ENCODE results near the gene TMEM171. TPM values are rescaled to one million over a fixed set of nuclear protein-coding genes. Genes with fewer than 3 reads are reported as not detected.

TMEM171 gene
- total and polyA plus RNA-seq, 2 of the 8 experiments (the other 6 are each of a cell fraction or from before 2014, with no cell fraction given): 1.0 to 2.2 TPM

- DNase-seq (ENCODE audit: low read depth in 1 of 2, low spot score in 2 of 2) (no peak), FAIRE-seq (no peak)
- Histone ChIP-seq H3K27ac (ENCODE audit: low read depth, low read length) (no peak overlapping the region), H3K23me2 (ENCODE audit: low read depth, low read length) (no peaks in the 10 kb centered on the region), H3K9me3 (ENCODE audit: insufficient read depth in 2 of 2, low read depth in 1 of 2, low read length in 1 of 2) (no peaks in the 10 kb centered on the region), H4K20me1 (replicated peaks in 1 of 2; ENCODE audit: control insufficient read depth in 1 of 2, insufficient read depth in 2 of 2, low read length in 2 of 2) (no peaks in the 10 kb centered on the region), H3K23ac (ENCODE audit: insufficient read length) (no peak overlapping the region), H3K4me2 (ENCODE audit: insufficient read depth in 1 of 2, low read depth in 2 of 2, low read length in 2 of 2) (no peak overlapping the region), H3K36me3 (ENCODE audit: control insufficient read depth in 2 of 4, insufficient read depth in 4 of 4, low read length in 3 of 4) (no peaks in the 10 kb centered on the region), H3K56ac (replicated peaks; ENCODE audit: insufficient read length, low read depth, low read length) (no peak overlapping the region), H3K27me3 (replicated peaks in 1 of 4; ENCODE audit: control insufficient read depth in 3 of 4, extremely low read depth in 1 of 4, insufficient read depth in 3 of 4, low read length in 3 of 4) (no peaks in the 10 kb centered on the region), H3K4me3 (ENCODE audit: extremely low read depth in 1 of 4, insufficient read depth in 2 of 4, low read depth in 3 of 4, low read length in 4 of 4) (no peak overlapping the region), H2BK120ac (replicated peaks; ENCODE audit: low read depth, low read length) (no peak overlapping the region), H4K5ac (ENCODE audit: insufficient read length, low read depth, low read length) (no peak overlapping the region), H2BK5ac (ENCODE audit: low read depth, low read length) (no peak overlapping the region), H3K4ac (replicated peaks; ENCODE audit: insufficient read length, low read depth, low read length) (no peak overlapping the region), H3K14ac (ENCODE audit: insufficient read length) (no peak overlapping the region), H4K8ac (ENCODE audit: extremely low read depth, insufficient read depth, low read length) (peak overlapping the region; percentile 83; the same call in 1 of the 2 replicates), H3K79me2 (ENCODE audit: control insufficient read depth in 1 of 2, insufficient read depth in 2 of 2, low read length in 2 of 2) (no peaks in the 10 kb centered on the region), H3K18ac (ENCODE audit: extremely low read depth, low read length) (peak overlapping the region; percentile 15; the same call in 1 of the 2 replicates), H4K91ac (replicated peaks; ENCODE audit: insufficient read length, low read length) (peak overlapping the region; percentile 29), H2AK5ac (ENCODE audit: low read depth, low read length) (no peak overlapping the region), H2BK20ac (ENCODE audit: low read length) (no peak overlapping the region), H3K4me1 (replicated peaks in 1 of 4; ENCODE audit: control insufficient read depth in 3 of 4, insufficient read depth in 4 of 4, low read length in 3 of 4) (peaks cover 0 to 2% (median under 1%) of the 10 kb centered on the region in 4 experiments; a peak in 1 of 7 replicates), H3K79me1 (ENCODE audit: low read depth, low read length) (no peaks in the 10 kb centered on the region), H2AFZ (ENCODE audit: low read length) (peak overlapping the region; percentile 68; the same call in 1 of the 2 replicates), H2BK12ac (ENCODE audit: low read depth, low read length) (peak overlapping the region; percentile 70; the same call in 1 of the 2 replicates), H2BK15ac (ENCODE audit: low read length) (no peak overlapping the region), H3K9ac (replicated peaks in 1 of 4; ENCODE audit: extremely low read depth in 1 of 4, low read depth in 3 of 4, low read length in 3 of 4) (no peak overlapping the region)
- ChIA-PET CTCF (ENCODE audit: partially characterized antibody) (interaction anchor here (0.6 to 1.6 kb wide), 4 partner anchors 15 to 62 kb away, joined by 3 to 8 read pairs (median 3); no protein-coding TSS in a partner anchor), POLR2A (ENCODE audit: partially characterized antibody) (no interaction called here)
- WGBS, 2 experiments (ENCODE audit: extremely low coverage in 1 of 2, insufficient coverage in 1 of 2, insufficient read length in 1 of 2, insufficient replicate concordance in 2 of 2, low coverage in 1 of 2, low lambda C conversion rate in 2 of 2, missing lambda C conversion rate in 1 of 2): 87% methylated on average over 18 of the region's 18 CpGs; no CpG with 5 or more reads in 1 of the 2 experiments
- TF ChIP-seq GTF2F1 (IDR thresholded peaks at IDR 0.05; ENCODE audit: borderline replicate concordance, low read depth, low read length): no peak
- TF ChIP-seq SUZ12 (IDR thresholded peaks at IDR 0.05; ENCODE audit: low read length): no peak
- no peak for TF ChIP-seq SP2 (IDR thresholded peaks at IDR 0.05; ENCODE audit: low read length)
- TF ChIP-seq EP300 (IDR thresholded peaks at IDR 0.05; ENCODE audit: borderline replicate concordance in 1 of 2, low read depth in 2 of 2, low read length in 2 of 2): no peak
- no peak for TF ChIP-seq SAP30 (IDR thresholded peaks at IDR 0.05; ENCODE audit: insufficient read depth, insufficient replicate concordance, low read length)
- no peak for TF ChIP-seq USF2 (IDR thresholded peaks at IDR 0.05; ENCODE audit: low read length)
- TF ChIP-seq FOSL1 (IDR thresholded peaks at IDR 0.05; ENCODE audit: insufficient read depth, low read depth, low read length): no peak
- TF ChIP-seq TBP (IDR thresholded peaks at IDR 0.05; ENCODE audit: low read depth, low read length): no peak
- no peak for TF ChIP-seq POLR2A (IDR thresholded peaks at IDR 0.05; ENCODE audit: control extremely low read depth in 1 of 2, low read depth in 2 of 2, low read length in 2 of 2)
- TF ChIP-seq GABPA (IDR thresholded peaks at IDR 0.05; ENCODE audit: borderline replicate concordance, insufficient read depth, low read length): no peak
These were observed 35.2 kb downstream of the TMEM171 start for GRCh38 chr5:73155271-73156222.
